Liver (tissue), 9 donors: ENCODE measurements around the gene WDR74. TPM values are rescaled to one million over a fixed set of nuclear protein-coding genes. Genes with fewer than 3 reads are reported as not detected.
"Not testable (repeated sequence)": the region's sequence is repeated elsewhere in the genome, so short reads cannot be mapped to it uniquely, and the experiment has no call there.

Source experiments
- DNase-seq: peaks from one replicate; pipeline ENCODE4 v3.0.0-alpha.2; 2017; ENCODE audit warnings: low spot score
- H3K27ac ChIP-seq, 2 donors: one replicate each; pipeline ENCODE4 v1.7.0; 2013; ENCODE audit warnings: inconsistent platforms in 2 of 2, low read length in 2 of 2, control low read depth in 1 of 2, low read depth in 1 of 2, mild to moderate bottlenecking in 1 of 2
- H3K27me3 ChIP-seq, 4 donors: one replicate each; pipeline versions ENCODE4 v1.6.1 to v1.7.0; 2013; ENCODE audit warnings: low read length in 3 of 4, inconsistent platforms in 1 of 4, mild to moderate bottlenecking in 1 of 4, moderate library complexity in 1 of 4; ENCODE audit not compliant: control insufficient read depth in 4 of 4, insufficient read depth in 4 of 4
- H3K36me3 ChIP-seq, 4 donors: one replicate each; pipeline versions ENCODE4 v1.6.1 to v1.7.0; 2013; ENCODE audit warnings: low read length in 3 of 4, mild to moderate bottlenecking in 3 of 4, low read depth in 1 of 4, moderate library complexity in 1 of 4; ENCODE audit not compliant: control insufficient read depth in 4 of 4, insufficient read depth in 3 of 4
- H3K4me1 ChIP-seq, 4 donors: one replicate each; pipeline versions ENCODE4 v1.6.1 to v1.7.0; 2013; ENCODE audit warnings: low read length in 3 of 4, mild to moderate bottlenecking in 3 of 4, moderate library complexity in 1 of 4; ENCODE audit not compliant: control insufficient read depth in 4 of 4, insufficient read depth in 4 of 4
- H3K4me3 ChIP-seq, 3 donors: one replicate each; pipeline versions ENCODE4 v1.6.1 to v1.7.0; 2013; ENCODE audit warnings: low read length in 3 of 3, control low read depth in 1 of 3, low read depth in 1 of 3, mild to moderate bottlenecking in 1 of 3
- H3K9ac ChIP-seq, 2 donors: one replicate each; pipeline ENCODE4 v1.7.0; 2013; ENCODE audit warnings: low read length in 2 of 2, mild to moderate bottlenecking in 2 of 2, moderate library complexity in 2 of 2, control low read depth in 1 of 2, low read depth in 1 of 2
- H3K9me3 ChIP-seq, 4 donors: one replicate each; pipeline versions ENCODE4 v1.6.1 to v1.7.0; 2013; ENCODE audit warnings: low read length in 3 of 4; ENCODE audit not compliant: control insufficient read depth in 4 of 4
- ATF3 ChIP-seq: IDR thresholded peaks from 2 replicates; pipeline ENCODE4 v1.6.1; 2016; ENCODE audit warnings: antibody characterized with exemption
- CTCF ChIP-seq: fragments of 150-350 bp; IDR thresholded peaks from 2 replicates; pipeline ENCODE4 v1.5.1; 2017; ENCODE audit warnings: improper control_type of control experiment, low read depth, low read length; ENCODE audit not compliant: missing input control
- EGR1 ChIP-seq, 2 donors: IDR thresholded peaks; 2 replicates each; pipeline ENCODE4 v1.6.1; 2016 to 2018; ENCODE audit warnings: antibody characterized with exemption in 2 of 2, low read depth in 2 of 2
- FOXA1 ChIP-seq: IDR thresholded peaks from 2 replicates; pipeline ENCODE4 v1.6.1; 2016; ENCODE audit warnings: antibody characterized with exemption
- FOXA2 ChIP-seq: IDR thresholded peaks from 2 replicates; pipeline ENCODE4 v1.6.1; 2016; ENCODE audit warnings: antibody characterized with exemption
- GABPA ChIP-seq, 2 donors: IDR thresholded peaks in 1 of 2; conservative IDR thresholded peaks in 1 of 2; 2 replicates each; pipeline ENCODE4 v1.6.1; 2016; ENCODE audit warnings: antibody characterized with exemption in 2 of 2, mild to moderate bottlenecking in 1 of 2, moderate library complexity in 1 of 2
- HNF4A ChIP-seq, 2 donors: conservative IDR thresholded peaks; 2 replicates each; pipeline ENCODE4 v1.6.1; 2016; ENCODE audit warnings: antibody characterized with exemption in 2 of 2, mild to moderate bottlenecking in 2 of 2
- HNF4G ChIP-seq: IDR thresholded peaks from 2 replicates; pipeline ENCODE4 v1.6.1; 2016; ENCODE audit warnings: antibody characterized with exemption
- JUND ChIP-seq, 2 donors: IDR thresholded peaks; 2 replicates each; pipeline ENCODE4 v1.6.1; 2016; ENCODE audit warnings: antibody characterized with exemption in 2 of 2
- NR2F2 ChIP-seq: IDR thresholded peaks from 2 replicates; pipeline ENCODE4 v1.6.1; 2016; ENCODE audit warnings: antibody characterized with exemption
- RAD21 ChIP-seq, 2 donors: IDR thresholded peaks; 2 replicates each; pipeline ENCODE4 v1.6.1; 2016; ENCODE audit warnings: antibody characterized with exemption in 2 of 2, mild to moderate bottlenecking in 2 of 2
- REST ChIP-seq: IDR thresholded peaks from 2 replicates; pipeline ENCODE4 v1.6.1; 2016; ENCODE audit warnings: antibody characterized with exemption, mild to moderate bottlenecking
- RXRA ChIP-seq, 2 donors: IDR thresholded peaks; 2 replicates each; pipeline ENCODE4 v1.6.1; 2017 to 2018; ENCODE audit warnings: antibody characterized with exemption in 2 of 2, mild to moderate bottlenecking in 1 of 2
- SP1 ChIP-seq: IDR thresholded peaks from 2 replicates; pipeline ENCODE4 v1.6.1; 2018; ENCODE audit warnings: antibody characterized with exemption, mild to moderate bottlenecking
- TAF1 ChIP-seq: conservative IDR thresholded peaks from 2 replicates; pipeline ENCODE4 v1.6.1; 2016; ENCODE audit warnings: antibody characterized with exemption, mild to moderate bottlenecking
- YY1 ChIP-seq: IDR thresholded peaks from 2 replicates; pipeline ENCODE4 v1.6.1; 2016; ENCODE audit warnings: antibody characterized with exemption, mild to moderate bottlenecking
- ZBTB33 ChIP-seq: IDR thresholded peaks from 2 replicates; pipeline ENCODE4 v1.6.1; 2016; ENCODE audit warnings: antibody characterized with exemption
- WGBS: extraction: QIAGEN DNeasy Blood & Tissue Kit; methylation state at CpG from one replicate; pipeline ENCODE4 v1.1.7; 2013; 5-methylcytosine and 5-hydroxymethylcytosine counted together
- polyA plus RNA-seq, 2 donors: library from polyadenylated mRNA; stranded (reverse) in 1 of 2; unstranded in 1 of 2; fragments of 200-250 nt in 1 of 2; fragments of >200 nt in 1 of 2; fragmentation: Nextera tagmentation in 1 of 2; extraction: Ambion mirVana in 1 of 2; gene quantifications; one replicate each; pipeline versions ENCODE4 v1.2.1 to v1.2.3, GENCODE V29; 2013 to 2015
- total RNA-seq, 2 donors: library from RNA; depleted of rRNA; stranded (reverse); fragments of >200 nt; gene quantifications; one replicate each; pipeline ENCODE4 v1.2.3, GENCODE V29; 2014
- donor health status: healthy.
- donor health status: healthy.
- donor health status: healthy.
- donor health status: healthy.
- donor health status: healthy.

WDR74 gene
- total and polyA plus RNA-seq, 4 donors: 17.1 to 22.5 (median 20.5) TPM

GRCh38 chr11:62830904-62831519, 8.4 kb downstream of the WDR74 start:
- WGBS: under 1% methylated on average over 33 of the region's 33 CpGs
- H3K4me3 ChIP-seq: peak overlapping the region; percentile 86 to 97 (median 89)
- H3K36me3 ChIP-seq: peaks cover 10 to 38% (median 21%) of the 10 kb centered on the region in 4 donors
- peak overlapping the region; percentile 95 to 97 for H3K27ac ChIP-seq
- H3K9ac ChIP-seq: peak overlapping the region; percentile 57 to 86
- no peaks in the 10 kb centered on the region for H3K27me3 ChIP-seq
- no peaks in the 10 kb centered on the region for H3K9me3 ChIP-seq
- DNase-seq: peak; percentile 38
- TF ChIP-seq JUND (IDR thresholded peaks at IDR 0.05) (no peak), ZBTB33 (no peak), REST (no peak), NR2F2 (no peak), EGR1 (IDR thresholded peaks at IDR 0.05; ENCODE audit: low read depth in 2 of 2) (no peak), FOXA2 (no peak), FOXA1 (no peak), SP1 (no peak), HNF4A (conservative IDR thresholded peaks at IDR 0.05) (no peak), RAD21 (IDR thresholded peaks at IDR 0.05) (no peak), GABPA (IDR thresholded peaks at IDR 0.05 in 1 of 2, conservative IDR thresholded peaks at IDR 0.05 in 1 of 2) (no peak), RXRA (IDR thresholded peaks at IDR 0.05) (no peak), TAF1 (no peak), CTCF (no peak), ATF3 (no peak), HNF4G (no peak), YY1 (no peak)
- H3K4me1 ChIP-seq: peaks cover 2 to 33% (median 27%) of the 10 kb centered on the region in 4 donors

- H3K9ac ChIP-seq, H3K27me3 ChIP-seq, DNase-seq, H3K4me3 ChIP-seq, H3K27ac ChIP-seq, H3K9me3 ChIP-seq: not testable (repeated sequence)
- H3K4me1 ChIP-seq: peaks cover 0 to 20% (median 15%) of the 10 kb centered on the region in 4 donors
- peaks cover 23 to 45% (median 40%) of the 10 kb centered on the region in 4 donors for H3K36me3 ChIP-seq
- WGBS: 97% methylated on average over 8 of the region's 8 CpGs
Observed at GRCh38 chr11:62828130-62828529, 11.3 kb downstream of the WDR74 start.
